HG02642 (cell line): Measurements from ENCODE around the gene C2orf78.
A peak's percentile ranks its signal among the peaks of the same experiment; 100 is the strongest.
"Not testable (repeated sequence)": the region's sequence is repeated elsewhere in the genome, so short reads cannot be mapped to it uniquely, and the experiment has no call there.

Experiments used
- ATAC-seq: cut with Tn5 transposase; IDR thresholded peaks from one replicate; pipeline ENCODE4 v1.9.1; 2021; ENCODE audit warnings: mild to moderate bottlenecking; ENCODE audit not compliant: unreplicated experiment, poor library complexity

Gene C2orf78

GRCh38 chr2:73783883-73784282 lies at the start of gene C2orf78:
Gene C2orf78, plus strand, starts transcription at chr2:73784183. Its CDS starts 127 bp downstream, at chr2:73784310.
- not testable (repeated sequence) for ATAC-seq

- no peak for ATAC-seq
Observed at GRCh38 chr2:73736378-73736777, 47.6 kb upstream of the C2orf78 start.

DNA sequence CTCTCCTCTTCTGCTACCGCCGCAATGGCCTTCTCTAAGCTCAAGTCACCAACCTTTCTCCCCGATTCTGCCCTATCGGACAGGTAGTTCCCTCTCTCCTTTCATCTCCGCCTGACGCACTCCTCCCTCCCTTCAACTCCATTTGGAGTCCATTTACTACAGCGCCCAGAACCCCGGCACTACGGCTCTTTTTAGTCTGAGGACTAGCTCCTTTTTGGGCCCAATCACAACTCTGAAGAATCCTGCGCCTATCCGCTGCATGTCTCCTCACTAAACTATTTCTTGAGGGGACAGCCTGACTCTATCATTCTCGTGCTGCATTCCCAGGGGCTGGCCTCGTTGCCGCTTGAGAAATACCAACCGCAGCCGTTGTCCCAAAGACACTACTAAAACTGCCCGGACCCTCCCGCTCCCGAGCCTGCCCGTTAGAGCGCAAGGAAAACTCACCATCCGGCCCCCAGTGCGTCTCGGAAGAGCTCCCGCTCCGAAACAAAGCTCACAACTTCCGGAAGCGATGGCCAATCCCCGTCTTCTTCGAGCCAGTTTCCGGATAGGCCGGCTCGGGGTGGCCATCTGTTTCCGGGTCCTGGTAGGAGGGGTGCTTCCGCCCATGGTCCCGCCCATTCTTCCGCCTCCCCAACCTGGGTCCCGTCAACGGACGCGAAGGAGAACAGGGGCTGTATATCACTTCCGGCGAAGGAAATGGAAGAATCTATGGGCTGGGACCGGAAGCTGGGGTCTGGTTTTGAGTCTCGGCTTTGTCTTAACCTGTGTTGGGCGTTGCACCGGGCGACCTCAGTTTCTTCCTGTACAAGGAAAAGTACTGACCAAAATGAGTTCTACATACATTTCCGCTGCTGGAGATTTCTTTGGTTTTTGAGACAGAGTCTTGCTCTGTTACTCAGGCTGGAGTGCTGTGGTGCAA lies 46.9 kb upstream of the C2orf78 start, which contains the start of gene TPRKB:
Gene TPRKB, minus strand, starts transcription at position 491 of the 925 bp plus-strand sequence. CDS start 2,776 bp downstream, outside the sequence.
- peak; percentile 97 for ATAC-seq

- ATAC-seq: no peak
Observed at GRCh38 chr2:73739101-73739500, 44.9 kb upstream of the C2orf78 start.

- ATAC-seq: no peak
Observed at GRCh38 chr2:73740767-73741166, 43.2 kb upstream of the C2orf78 start.

DNA sequence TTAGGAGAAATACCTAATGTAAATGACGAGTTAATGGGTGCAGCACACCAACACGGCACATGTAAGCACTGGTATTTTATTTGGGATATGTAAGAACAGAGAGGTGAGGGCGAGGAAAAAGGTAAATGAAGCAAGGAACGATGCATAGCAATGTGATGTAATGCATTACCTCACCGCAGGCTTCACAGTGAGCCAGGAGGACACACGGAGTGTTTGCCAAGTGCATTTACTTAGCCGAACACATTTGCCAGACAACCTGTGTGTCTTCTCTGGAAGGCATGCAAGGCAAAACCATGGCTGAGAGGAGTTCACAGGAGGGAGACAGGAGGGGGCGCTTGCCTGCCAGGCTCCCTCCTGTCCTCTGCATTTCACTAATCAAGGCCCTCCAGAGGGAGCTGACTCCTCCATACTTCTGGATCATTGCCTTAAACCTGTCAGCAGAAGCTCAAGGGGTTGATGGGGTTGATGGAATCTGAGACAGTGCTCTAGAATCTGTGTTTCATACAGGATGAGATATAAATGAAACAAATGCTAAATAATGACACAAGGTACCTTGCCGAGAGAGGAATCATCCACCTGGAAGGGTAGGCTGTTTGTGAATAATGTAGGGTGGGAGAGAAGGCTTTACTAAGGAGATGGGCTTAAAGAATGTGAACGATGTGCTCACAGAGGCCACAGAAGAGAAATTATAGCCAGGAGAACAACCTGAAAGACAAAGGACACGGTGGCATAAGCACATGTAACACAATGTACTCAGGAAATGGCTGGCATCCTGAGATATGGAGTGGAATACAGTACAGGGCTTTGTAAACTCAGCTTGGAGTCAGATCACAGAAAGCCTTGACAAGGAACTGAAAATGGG lies 37.7 kb upstream of the C2orf78 start:
- no peak for ATAC-seq

GRCh38 chr2:73746877-73747208 lies 37.1 kb upstream of the C2orf78 start:
- no peak for ATAC-seq

DNA sequence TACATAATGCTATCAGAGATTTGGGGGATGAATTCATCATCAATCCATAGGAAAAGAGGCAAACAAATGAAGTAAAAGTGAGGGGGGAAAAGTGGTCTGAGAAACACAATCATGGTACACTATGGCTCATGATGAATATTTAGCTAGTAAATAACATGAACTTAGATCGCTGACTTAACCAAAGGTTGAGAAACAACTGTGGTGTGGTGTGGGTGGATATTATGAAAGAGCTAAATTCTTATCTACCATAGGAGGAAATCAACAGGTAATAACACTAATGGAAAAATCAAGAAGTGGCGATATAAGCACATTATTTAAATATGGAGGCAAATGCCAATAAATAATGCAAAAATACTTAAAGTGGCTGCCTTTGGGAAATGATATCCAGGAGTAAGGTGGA lies 34.7 kb upstream of the C2orf78 start:
- ATAC-seq: no peak

- not testable (repeated sequence) for ATAC-seq
Observed at GRCh38 chr2:73754332-73754731, 29.7 kb upstream of the C2orf78 start.

DNA sequence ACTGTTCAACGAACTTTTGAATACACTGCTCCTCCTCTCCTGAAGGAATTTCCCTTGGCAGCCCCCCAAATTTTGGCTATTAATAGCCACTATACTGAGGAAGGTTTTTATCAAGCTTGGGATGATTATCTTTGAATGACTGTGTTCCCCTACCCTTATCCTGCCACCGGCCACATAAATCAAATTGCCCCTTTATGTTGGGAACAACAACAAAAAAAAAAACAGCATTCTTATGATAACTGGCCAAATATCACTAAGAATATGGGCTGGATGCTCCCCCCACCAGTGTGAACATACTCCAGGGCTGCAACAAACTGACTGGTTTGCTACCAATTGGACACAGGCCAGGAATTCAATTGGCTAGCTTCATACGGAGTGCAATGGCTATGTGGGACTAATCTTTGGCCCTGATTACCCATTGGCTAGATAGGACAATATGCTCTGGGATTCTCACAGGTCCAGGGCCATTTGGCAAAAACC lies 24.7 kb upstream of the C2orf78 start:
- no peak for ATAC-seq

DNA sequence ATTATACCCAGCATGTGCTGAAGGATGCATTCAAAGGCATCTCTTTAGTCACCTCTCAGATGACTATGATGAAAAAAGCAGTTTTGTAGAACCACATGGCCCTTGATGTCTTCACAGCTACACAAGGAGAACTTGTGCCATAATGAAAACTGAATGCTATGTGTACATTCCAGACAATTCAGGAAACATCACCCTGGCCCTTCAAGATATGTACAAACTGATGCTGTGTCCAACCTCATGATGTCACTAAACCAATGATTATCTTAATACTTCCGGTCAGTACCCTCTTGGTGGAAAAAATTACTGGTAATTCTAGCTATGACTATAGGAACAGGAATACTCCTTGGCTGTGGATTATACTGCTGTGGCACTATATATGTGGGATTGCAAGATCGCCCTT lies 24.1 kb upstream of the C2orf78 start:
- no peak for ATAC-seq

DNA sequence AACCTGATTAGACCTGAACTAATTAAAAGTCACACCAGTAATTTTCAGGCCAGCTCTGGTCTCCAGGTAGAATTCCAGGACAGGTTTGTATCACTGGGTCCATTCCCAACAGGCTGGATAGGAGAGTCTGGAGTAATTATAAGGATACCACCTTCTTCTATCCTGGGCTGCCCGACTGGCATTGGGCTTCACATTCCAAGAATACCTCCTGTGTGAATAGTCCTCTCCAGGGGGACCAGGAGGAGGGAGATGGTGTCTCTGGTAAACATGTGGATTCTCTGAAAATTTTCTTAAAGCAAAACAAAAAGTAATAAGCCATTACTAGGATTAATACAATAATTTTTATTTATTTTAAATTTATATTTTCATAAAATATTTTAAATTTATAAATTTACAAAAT lies 21.4 kb upstream of the C2orf78 start:
- no peak for ATAC-seq

- no peak for ATAC-seq
Observed at GRCh38 chr2:73764945-73765344, 19.0 kb upstream of the C2orf78 start.

DNA sequence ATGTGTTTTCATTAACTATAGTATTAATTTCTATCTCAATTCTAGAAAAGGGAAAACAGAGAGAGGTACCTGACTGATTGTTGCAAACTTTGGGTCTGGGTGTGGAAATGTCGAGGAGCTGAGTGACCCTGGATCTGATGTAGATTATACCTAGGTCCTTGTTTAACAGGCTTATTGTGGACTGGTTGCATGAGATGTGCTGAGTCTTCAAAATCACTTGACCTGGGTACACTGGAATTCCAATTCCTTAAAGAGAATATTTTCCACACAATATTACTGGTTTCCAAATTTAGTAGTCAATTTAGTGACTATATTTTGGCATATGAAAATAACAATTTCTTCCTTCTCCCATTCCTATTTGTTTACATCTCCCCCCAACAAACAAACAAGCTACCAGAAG lies 17.6 kb upstream of the C2orf78 start:
- ATAC-seq: no peak

DNA sequence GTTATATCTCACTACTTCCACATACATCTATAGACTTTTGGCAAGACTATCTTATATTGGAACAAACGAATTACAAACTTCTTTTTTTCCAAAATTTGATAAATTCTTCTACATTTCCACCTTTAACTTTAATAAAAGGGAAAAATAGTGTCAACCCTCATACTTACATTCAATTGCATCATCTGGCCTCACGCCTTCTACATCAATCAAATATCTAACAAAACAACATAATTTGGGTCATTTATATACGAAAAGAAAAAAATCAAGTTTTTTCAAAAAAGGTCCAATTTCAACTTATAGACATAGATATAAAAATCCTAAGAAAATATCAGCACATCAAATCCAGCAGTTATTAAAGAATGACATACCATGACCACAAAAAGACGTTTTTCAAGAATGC lies 17.0 kb upstream of the C2orf78 start:
- ATAC-seq: no peak

GRCh38 chr2:73770725-73771124 lies 13.3 kb upstream of the C2orf78 start:
- ATAC-seq: no peak

GRCh38 chr2:73772819-73773218 lies 11.2 kb upstream of the C2orf78 start:
- no peak for ATAC-seq

DNA sequence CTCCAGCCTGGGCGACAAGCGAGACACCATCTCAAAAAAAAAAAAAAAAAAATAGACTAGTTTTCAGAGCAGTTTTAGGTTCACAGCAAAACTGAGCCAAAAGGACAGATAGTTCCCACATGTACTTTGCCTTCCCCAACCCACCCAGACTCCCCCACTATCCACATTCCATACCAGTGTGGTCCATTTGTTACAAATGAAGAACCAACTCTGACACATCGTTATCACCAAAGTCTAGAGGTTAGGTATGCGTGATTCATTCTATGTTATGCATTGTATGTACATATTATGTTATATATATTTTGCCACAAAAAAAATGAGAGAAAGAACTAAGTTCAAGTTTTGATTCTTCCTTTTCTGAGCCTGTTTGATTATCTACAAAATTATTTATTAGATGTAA lies 7.6 kb upstream of the C2orf78 start:
- ATAC-seq: no peak

- ATAC-seq: no peak
Observed at GRCh38 chr2:73776869-73777519, 7.0 kb upstream of the C2orf78 start.

- ATAC-seq: not testable (repeated sequence)
Observed at GRCh38 chr2:73778867-73779466, 5.0 kb upstream of the C2orf78 start.
